Activated naive CD8-positive, alpha-beta T cell treated with anti-CD3 and anti-CD28 coated beads, Interleukin-2, amount 50 U/mL, for 16 hours (primary cell): ENCODE measurements around the gene PAN3.

Source experiments
- DNase-seq: peaks from one replicate; pipeline ENCODE4 v3.0.0-alpha.2; 2020; ENCODE audit warnings: low read depth, low spot score

PAN3 gene

GRCh38 chr13:28337166-28338005, 199.0 kb downstream of the PAN3 start:
- no peak for DNase-seq

- DNase-seq, result no peak
These were observed 199.7 kb downstream of the PAN3 start for GRCh38 chr13:28338006-28338574.

DNA sequence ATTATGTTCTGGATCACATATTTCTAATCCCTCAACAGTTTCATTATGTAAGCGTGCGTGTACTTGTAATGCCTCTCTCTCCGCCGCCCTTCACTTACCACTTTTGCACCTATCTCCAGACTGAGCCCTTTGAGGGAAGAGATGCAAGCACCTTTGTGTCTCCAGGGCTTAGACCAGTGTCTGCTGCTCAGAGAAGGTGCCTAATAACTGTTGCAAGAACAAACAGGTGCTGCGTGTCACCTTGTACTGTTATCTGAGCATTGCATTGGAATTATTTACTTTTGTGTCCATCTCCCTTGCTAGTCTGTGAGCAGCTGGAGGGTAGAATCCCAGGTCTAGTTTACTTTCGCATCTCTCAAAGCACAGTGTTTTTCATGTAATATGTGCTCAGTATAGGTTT, 200.4 kb downstream of the PAN3 start:
- no peak for DNase-seq

DNA sequence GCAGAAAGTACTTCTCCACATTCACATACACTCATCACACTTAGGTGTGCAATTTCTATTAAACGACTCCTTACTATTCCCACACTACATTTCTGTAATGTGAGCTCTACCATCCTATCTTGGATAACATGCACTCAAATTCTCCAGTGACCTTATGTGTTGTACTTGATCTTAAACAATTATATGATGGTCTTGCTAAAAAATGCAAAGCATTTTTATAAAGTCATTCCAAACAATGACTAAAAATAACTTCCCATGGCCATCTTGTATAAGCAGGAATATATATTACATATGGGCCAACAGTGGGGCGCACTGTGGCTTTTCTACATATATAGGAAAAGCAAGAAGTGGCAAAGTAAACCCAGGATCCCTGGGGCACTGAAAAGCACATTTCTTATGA, 201.1 kb downstream of the PAN3 start:
- no peak for DNase-seq

DNA sequence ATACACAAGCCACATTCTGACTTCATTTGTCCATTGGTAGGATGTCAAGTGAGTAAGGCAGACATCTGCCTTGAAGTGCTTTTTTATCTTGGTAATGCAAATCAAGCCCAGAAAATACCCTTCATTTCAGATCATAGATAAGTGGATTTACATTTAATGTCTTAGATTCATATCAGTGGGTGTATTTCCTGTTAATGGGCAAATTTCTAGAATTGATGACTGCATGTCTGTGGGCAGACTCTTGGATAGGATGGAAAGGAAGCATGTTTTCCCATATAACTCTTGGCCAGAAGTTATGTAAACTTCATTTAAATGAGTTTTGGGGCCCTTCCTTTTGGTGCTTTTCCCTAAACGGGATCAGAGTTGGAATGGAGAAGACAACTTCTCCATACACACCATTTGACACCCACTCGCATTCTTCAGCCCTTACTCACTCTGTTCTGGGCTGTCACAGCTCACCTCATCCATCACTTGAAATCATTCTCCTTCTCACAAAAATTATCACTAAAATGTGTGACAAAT, 202.0 kb downstream of the PAN3 start:
- DNase-seq, result no peak

GRCh38 chr13:28342251-28342650, 203.9 kb downstream of the PAN3 start:
- no peak for DNase-seq

DNA sequence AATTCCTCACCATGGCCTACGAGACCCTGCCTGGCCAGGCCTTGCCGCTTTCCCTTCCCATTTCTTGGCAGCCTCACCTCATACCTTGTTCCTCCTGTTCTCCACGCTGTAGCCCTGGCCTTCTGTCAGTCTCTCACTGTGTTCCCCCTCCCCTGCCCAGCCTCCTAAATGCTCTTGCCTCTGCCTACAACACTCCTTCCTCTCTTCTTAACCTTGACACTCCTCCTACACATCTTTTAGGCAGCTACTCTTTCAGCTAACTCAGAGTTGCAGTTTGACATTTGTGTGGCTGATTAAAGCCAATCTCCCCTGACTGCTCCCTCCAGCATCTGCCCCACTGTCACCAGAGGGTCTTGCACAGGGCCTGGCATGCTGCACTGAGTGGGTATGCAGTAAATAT, 205.8 kb downstream of the PAN3 start:
- DNase-seq, result no peak
